Measurements from ENCODE around the gene FBXW4.

Gene FBXW4

GRCh38 chr10:101614663-101615524 lies 80.1 kb downstream of the FBXW4 start:
- Histone ChIP-seq H3K9me3 (replicated peaks; ENCODE audit: low read length) (no peaks in the 10 kb centered on the region), H3K4me2 (ENCODE audit: low read length) (no peak overlapping the region), H3K4me3 (ENCODE audit: low read length) (no peak overlapping the region), H3K9ac (ENCODE audit: low read depth, low read length) (no peak overlapping the region), H3K27me3 (ENCODE audit: control insufficient read depth, insufficient read depth, low read length) (no peaks in the 10 kb centered on the region), H3K36me3 (ENCODE audit: insufficient read depth, low read length) (peaks cover 31% of the 10 kb centered on the region), H3K4me1 (ENCODE audit: control insufficient read depth, insufficient read depth, low read length) (no peaks in the 10 kb centered on the region)

GRCh38 chr10:101613646-101614045 lies 81.3 kb downstream of the FBXW4 start:
- no peak overlapping the region for H3K4me2 ChIP-seq (ENCODE audit: low read length)
- no peaks in the 10 kb centered on the region for H3K27me3 ChIP-seq (ENCODE audit: control insufficient read depth, insufficient read depth, low read length)
- H3K9ac ChIP-seq (ENCODE audit: low read depth, low read length) = no peak overlapping the region
- H3K4me3 ChIP-seq (ENCODE audit: low read length) = no peak overlapping the region
- H3K36me3 ChIP-seq (ENCODE audit: insufficient read depth, low read length) = peaks cover 37% of the 10 kb centered on the region
- H3K4me1 ChIP-seq (ENCODE audit: control insufficient read depth, insufficient read depth, low read length) = peaks cover 6% of the 10 kb centered on the region
- no peaks in the 10 kb centered on the region for H3K9me3 ChIP-seq (replicated peaks; ENCODE audit: low read length)

DNA sequence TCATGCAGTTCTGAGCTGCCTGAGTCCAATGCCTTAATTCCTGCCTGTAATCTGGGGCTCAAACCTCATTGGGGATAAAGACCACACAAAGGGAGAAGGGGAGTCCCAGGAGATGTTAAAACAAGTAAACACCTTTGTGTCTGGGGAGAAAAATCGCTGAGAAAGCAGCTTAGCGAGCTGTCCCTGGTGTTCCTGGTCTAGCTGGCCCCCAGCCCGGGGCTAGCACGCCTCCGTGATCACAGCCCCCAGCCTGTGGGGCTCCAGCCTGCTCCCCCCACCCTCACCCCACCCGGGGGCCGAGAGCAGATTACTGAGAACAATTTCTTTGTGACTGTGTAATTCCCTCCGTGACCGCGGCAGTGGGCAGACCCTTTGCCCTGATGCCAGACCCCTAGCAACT lies 82.1 kb downstream of the FBXW4 start:
- H3K9me3 ChIP-seq (replicated peaks; ENCODE audit: low read length) = no peaks in the 10 kb centered on the region
- H3K4me1 ChIP-seq (ENCODE audit: control insufficient read depth, insufficient read depth, low read length) = peaks cover 6% of the 10 kb centered on the region
- H3K4me3 ChIP-seq (ENCODE audit: low read length) = no peak overlapping the region
- H3K4me2 ChIP-seq (ENCODE audit: low read length) = no peak overlapping the region
- H3K36me3 ChIP-seq (ENCODE audit: insufficient read depth, low read length) = peaks cover 43% of the 10 kb centered on the region
- no peaks in the 10 kb centered on the region for H3K27me3 ChIP-seq (ENCODE audit: control insufficient read depth, insufficient read depth, low read length)
- H3K9ac ChIP-seq (ENCODE audit: low read depth, low read length) = no peak overlapping the region

GRCh38 chr10:101612086-101612485 lies 82.9 kb downstream of the FBXW4 start:
- no peaks in the 10 kb centered on the region for H3K9me3 ChIP-seq (replicated peaks; ENCODE audit: low read length)
- no peak overlapping the region for H3K9ac ChIP-seq (ENCODE audit: low read depth, low read length)
- peaks cover 6% of the 10 kb centered on the region for H3K4me1 ChIP-seq (ENCODE audit: control insufficient read depth, insufficient read depth, low read length)
- no peak overlapping the region for H3K4me3 ChIP-seq (ENCODE audit: low read length)
- peaks cover 40% of the 10 kb centered on the region for H3K36me3 ChIP-seq (ENCODE audit: insufficient read depth, low read length)
- H3K4me2 ChIP-seq (ENCODE audit: low read length) = no peak overlapping the region
- no peaks in the 10 kb centered on the region for H3K27me3 ChIP-seq (ENCODE audit: control insufficient read depth, insufficient read depth, low read length)

DNA sequence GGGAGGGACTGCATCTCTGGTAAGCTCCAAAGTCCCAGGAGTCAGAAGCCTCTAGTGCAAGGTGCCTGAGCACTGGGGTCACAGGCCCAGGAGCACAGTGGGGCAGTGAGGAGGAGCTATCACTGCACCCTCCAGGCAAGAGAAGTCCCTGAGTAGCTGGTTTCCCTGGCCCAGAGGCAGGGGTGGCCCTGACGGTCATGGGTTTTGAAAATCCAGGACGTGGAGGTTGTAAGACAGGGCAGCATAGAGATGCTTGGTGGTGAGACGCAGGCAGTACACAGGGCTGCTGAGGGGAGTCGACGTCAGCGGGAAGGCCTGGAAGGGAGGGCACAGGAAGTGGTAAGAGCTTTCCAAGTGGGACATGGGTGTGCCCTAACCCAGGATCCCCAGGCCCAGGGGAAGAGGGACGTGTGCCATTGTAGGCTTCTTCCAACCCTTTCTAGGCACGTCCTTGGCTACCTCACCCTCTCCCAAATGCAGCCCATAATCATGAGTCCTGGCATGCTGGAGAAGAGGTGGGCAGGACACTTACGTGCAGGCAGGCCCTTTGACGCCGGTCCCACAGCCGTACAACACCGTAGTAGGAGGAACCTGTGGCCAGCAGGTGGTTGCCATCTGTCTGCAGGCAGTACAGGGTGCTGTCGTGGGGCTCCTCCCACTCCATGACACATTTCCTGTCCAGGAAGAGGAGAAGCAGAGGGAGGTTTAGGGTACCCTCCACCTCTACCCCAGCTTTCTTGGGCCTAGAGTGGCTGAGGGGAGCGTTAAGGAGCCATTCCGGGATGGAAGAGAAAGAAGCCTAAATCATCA lies 83.7 kb downstream of the FBXW4 start:
- Histone ChIP-seq H3K4me1 (ENCODE audit: control insufficient read depth, insufficient read depth, low read length) (peaks cover 6% of the 10 kb centered on the region), H3K27me3 (ENCODE audit: control insufficient read depth, insufficient read depth, low read length) (no peaks in the 10 kb centered on the region)

DNA sequence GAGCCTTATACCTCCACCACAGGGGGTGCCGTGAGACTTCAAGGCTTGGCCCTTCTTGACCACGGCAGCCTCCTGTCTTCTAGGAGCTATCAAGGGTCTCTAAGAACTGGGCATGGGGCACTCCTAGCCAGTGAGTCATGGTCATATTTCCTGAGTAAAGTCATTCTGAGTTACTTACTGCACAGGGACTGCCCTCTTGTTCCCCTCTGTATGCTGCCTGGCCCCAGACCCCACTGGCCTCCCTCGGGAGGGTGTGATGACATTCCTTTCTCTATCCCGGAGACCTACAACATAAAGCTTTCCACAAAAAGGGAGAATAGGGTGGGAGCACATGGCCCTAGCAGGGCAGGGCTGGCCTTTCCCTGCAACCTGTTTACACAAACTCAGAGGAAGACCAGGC lies 85.5 kb downstream of the FBXW4 start:
- Histone ChIP-seq H3K36me3 (ENCODE audit: insufficient read depth, low read length) (peaks cover 43% of the 10 kb centered on the region), H3K4me3 (ENCODE audit: low read length) (no peak overlapping the region)

More for the DNA sequence above, 83.7 kb downstream of the FBXW4 start:
- Histone ChIP-seq H3K9me3 (replicated peaks; ENCODE audit: low read length) (no peaks in the 10 kb centered on the region), H3K4me2 (ENCODE audit: low read length) (no peak overlapping the region), H3K9ac (ENCODE audit: low read depth, low read length) (no peak overlapping the region), H3K36me3 (ENCODE audit: insufficient read depth, low read length) (peaks cover 33% of the 10 kb centered on the region), H3K4me3 (ENCODE audit: low read length) (no peak overlapping the region)

DNA sequence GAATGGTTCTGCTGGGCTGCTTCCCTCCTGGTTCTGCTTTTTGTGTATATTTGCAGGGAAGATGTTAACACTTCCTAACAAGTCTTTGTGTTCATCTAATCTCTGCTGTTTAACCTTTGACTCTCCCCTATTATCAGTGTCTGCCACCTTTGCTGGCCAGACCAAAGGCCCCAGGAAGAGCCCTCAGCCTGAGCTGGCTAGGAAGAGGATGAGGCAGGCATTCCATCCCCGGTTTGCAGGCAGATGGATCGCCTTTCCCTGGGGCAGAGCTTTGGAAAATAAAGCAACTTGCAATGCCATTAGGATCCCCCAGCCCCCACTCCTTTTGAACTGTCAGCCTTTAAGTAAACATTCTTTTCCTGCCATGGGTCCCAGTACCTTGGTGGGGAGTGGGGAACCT lies 87.8 kb downstream of the FBXW4 start:
- Histone ChIP-seq H3K9ac (ENCODE audit: low read depth, low read length) (no peak overlapping the region), H3K27me3 (ENCODE audit: control insufficient read depth, insufficient read depth, low read length) (no peaks in the 10 kb centered on the region), H3K4me3 (ENCODE audit: low read length) (no peak overlapping the region), H3K9me3 (replicated peaks; ENCODE audit: low read length) (no peaks in the 10 kb centered on the region), H3K36me3 (ENCODE audit: insufficient read depth, low read length) (peaks cover 47% of the 10 kb centered on the region), H3K4me1 (ENCODE audit: control insufficient read depth, insufficient read depth, low read length) (peaks cover 6% of the 10 kb centered on the region), H3K4me2 (ENCODE audit: low read length) (no peak overlapping the region)

More for the DNA sequence above, 85.5 kb downstream of the FBXW4 start:
- Histone ChIP-seq H3K9me3 (replicated peaks; ENCODE audit: low read length) (no peaks in the 10 kb centered on the region), H3K4me1 (ENCODE audit: control insufficient read depth, insufficient read depth, low read length) (peaks cover 6% of the 10 kb centered on the region), H3K27me3 (ENCODE audit: control insufficient read depth, insufficient read depth, low read length) (no peaks in the 10 kb centered on the region), H3K9ac (ENCODE audit: low read depth, low read length) (no peak overlapping the region), H3K4me2 (ENCODE audit: low read length) (no peak overlapping the region)

DNA sequence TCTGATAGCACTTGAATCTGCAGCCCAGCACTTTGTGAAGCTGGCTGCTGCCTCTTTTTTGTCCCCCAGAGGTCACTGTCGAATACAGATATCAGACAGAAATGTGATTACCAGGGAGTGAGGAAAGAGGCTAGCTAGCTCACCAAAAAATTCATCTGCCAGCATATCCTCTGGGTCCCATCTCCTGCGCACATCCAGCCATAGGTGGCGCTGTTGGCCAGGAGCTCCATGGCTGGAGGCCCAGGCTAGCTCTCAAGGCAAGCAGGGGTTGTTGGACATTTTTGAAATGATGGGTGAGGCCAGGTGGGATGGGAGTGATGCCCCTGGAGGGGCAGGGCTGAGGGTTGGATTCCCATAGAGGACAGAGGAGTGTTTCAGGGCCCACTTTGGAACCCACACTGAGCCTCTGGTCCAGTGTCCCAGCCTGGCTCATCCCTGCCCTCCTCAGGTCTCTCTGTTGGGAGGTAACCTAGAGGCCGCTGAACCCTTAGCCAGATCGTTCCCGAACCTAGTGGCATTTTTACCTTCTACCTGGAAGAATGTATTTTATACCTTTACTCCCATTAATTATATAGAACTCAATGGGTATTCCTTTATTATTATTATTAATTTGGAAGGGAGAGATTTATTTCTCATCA lies 92.1 kb downstream of the FBXW4 start:
- Histone ChIP-seq H3K4me1 (ENCODE audit: control insufficient read depth, insufficient read depth, low read length) (no peaks in the 10 kb centered on the region), H3K9ac (ENCODE audit: low read depth, low read length) (no peak overlapping the region), H3K9me3 (replicated peaks; ENCODE audit: low read length) (no peaks in the 10 kb centered on the region), H3K4me3 (ENCODE audit: low read length) (no peak overlapping the region), H3K4me2 (ENCODE audit: low read length) (no peak overlapping the region), H3K27me3 (ENCODE audit: control insufficient read depth, insufficient read depth, low read length) (no peaks in the 10 kb centered on the region), H3K36me3 (ENCODE audit: insufficient read depth, low read length) (peaks cover 19% of the 10 kb centered on the region)

DNA sequence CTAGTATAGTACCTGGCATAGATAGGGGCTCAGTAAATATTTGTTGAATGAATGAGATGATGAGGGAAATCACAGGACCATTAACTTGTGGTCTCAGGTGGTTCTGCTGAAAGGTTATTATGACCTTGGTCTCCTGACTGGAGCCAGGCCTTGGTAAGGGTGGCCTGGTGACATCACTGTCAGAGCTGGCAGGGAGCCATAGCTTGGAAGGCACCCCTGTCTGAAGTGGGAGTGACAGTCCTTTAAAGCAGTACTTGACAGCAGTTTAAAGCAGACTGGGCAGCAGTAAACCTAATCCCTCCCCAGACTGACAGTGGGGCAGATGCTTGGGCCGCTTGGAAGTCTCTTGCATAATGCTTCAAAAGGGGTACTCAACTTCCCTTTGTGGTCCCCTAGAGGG lies 93.4 kb downstream of the FBXW4 start:
- Histone ChIP-seq H3K4me1 (ENCODE audit: control insufficient read depth, insufficient read depth, low read length) (no peaks in the 10 kb centered on the region), H3K4me2 (ENCODE audit: low read length) (no peak overlapping the region)

DNA sequence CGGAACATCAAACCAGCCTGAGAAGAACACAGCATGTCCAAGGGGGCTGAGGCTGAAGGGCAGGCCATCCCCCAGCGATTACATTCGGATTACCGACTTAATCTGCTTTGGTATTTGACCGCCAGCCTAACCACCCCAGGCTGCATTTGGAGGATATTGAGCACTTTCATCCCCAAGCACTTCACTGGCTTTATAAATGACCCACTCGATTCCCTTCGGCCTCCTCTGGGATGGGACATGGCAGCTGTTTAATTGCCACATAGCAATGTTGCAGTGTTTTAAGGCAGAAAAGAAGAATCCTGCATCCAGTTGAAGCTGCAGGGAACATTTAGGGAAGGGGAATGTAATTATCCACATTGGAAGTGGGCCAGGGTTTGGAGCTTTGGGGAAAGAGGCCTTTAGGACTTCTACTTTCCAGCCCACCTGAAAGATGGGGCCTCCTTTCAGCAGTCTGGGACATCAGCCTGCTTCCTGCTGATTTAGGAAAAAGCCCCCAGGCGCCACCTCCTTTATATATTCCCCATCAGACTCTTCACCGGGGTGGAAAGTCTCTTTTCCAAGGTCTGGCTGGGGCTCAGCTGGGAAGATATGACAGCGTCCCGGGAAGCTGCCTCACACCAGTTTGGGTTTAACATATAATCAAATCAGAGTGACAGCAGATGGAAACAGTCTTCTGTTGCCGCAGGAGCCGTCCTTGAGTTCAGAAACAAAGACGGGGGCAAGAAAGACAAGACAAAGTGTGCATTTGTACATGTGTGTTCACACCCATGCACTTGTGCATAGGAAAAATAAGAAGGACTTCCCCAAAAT lies 97.7 kb downstream of the FBXW4 start:
- H3K9ac ChIP-seq (ENCODE audit: low read depth, low read length) = no peak overlapping the region
- no peak overlapping the region for H3K4me2 ChIP-seq (ENCODE audit: low read length)
- H3K36me3 ChIP-seq (ENCODE audit: insufficient read depth, low read length) = peaks cover 5% of the 10 kb centered on the region
- no peaks in the 10 kb centered on the region for H3K27me3 ChIP-seq (ENCODE audit: control insufficient read depth, insufficient read depth, low read length)
- H3K4me3 ChIP-seq (ENCODE audit: low read length) = no peak overlapping the region
- H3K4me1 ChIP-seq (ENCODE audit: control insufficient read depth, insufficient read depth, low read length) = no peaks in the 10 kb centered on the region
- H3K9me3 ChIP-seq (replicated peaks; ENCODE audit: low read length) = no peaks in the 10 kb centered on the region

More for the DNA sequence above, 93.4 kb downstream of the FBXW4 start:
- H3K36me3 ChIP-seq (ENCODE audit: insufficient read depth, low read length) = peaks cover 19% of the 10 kb centered on the region
- H3K9ac ChIP-seq (ENCODE audit: low read depth, low read length) = no peak overlapping the region
- no peaks in the 10 kb centered on the region for H3K27me3 ChIP-seq (ENCODE audit: control insufficient read depth, insufficient read depth, low read length)
- H3K4me3 ChIP-seq (ENCODE audit: low read length) = no peak overlapping the region
- H3K9me3 ChIP-seq (replicated peaks; ENCODE audit: low read length) = no peaks in the 10 kb centered on the region

Data from skeletal muscle satellite cell (primary cell).